Measurements from ENCODE around the gene PRPF19. TPM values are rescaled to one million over a fixed set of nuclear protein-coding genes. Genes with fewer than 3 reads are reported as not detected.
A peak's percentile ranks its signal among the peaks of the same experiment; 100 is the strongest.

Gene PRPF19
- total RNA-seq, 1 donor from 2014 or later: 61.9 TPM

DNA sequence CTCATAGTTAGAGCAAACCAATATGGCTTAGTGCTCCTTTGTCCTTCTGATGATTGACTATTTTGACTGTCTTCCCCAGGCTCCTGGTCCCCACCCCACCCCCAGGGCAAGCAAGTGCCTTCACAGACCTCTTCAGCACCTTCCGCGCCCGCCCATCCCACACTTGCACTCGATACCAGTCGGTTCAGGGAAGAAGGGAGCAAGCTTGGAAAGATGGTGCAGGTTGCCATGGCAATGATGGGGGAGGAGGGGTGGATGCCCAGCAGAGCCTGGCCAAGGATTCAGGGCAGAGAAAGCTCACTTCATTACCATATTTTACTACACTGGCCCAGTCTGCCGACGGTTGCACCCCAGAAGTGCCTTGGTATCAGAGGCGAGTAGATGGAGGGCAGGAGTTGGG is 20.1 kb upstream of the PRPF19 start:
- no peak overlapping the region for H3K4me3 ChIP-seq (ENCODE audit: insufficient read depth, low read depth, low read length)
- TF ChIP-seq EZH2 (IDR thresholded peaks at IDR 0.05; ENCODE audit: insufficient read depth, low read length): no peak
- DNase-seq (ENCODE audit: low read depth) (no peak), FAIRE-seq (no peak)
- H3K9me3 ChIP-seq (ENCODE audit: insufficient read depth, low read depth, low read length): no peaks in the 10 kb centered on the region
- Mint-ChIP-seq H3K27me3 (ENCODE audit: low read depth, unreplicated experiment) (no peaks in the 10 kb centered on the region), H3K27ac (ENCODE audit: unreplicated experiment) (no peak overlapping the region), H3K9me3 (ENCODE audit: unreplicated experiment) (peaks cover 1% of the 10 kb centered on the region), H3K4me3 (ENCODE audit: unreplicated experiment) (no peak overlapping the region), H3K36me3 (ENCODE audit: low read depth, unreplicated experiment) (peaks cover 28% of the 10 kb centered on the region), H3K4me1 (ENCODE audit: low read depth, unreplicated experiment) (peaks cover 8% of the 10 kb centered on the region)
- peaks cover 24% of the 10 kb centered on the region for H4K20me1 ChIP-seq (ENCODE audit: insufficient read depth, low read length)
- peaks cover 4% of the 10 kb centered on the region for H3K79me2 ChIP-seq (ENCODE audit: insufficient read depth, low read length)
- H3K4me2 ChIP-seq (ENCODE audit: low read length): no peak overlapping the region
- H2AFZ ChIP-seq (ENCODE audit: low read depth, low read length): no peak overlapping the region
- H3K27me3 ChIP-seq (ENCODE audit: insufficient read depth, low read length): no peaks in the 10 kb centered on the region
- H3K4me1 ChIP-seq (ENCODE audit: insufficient read depth, low read length): peaks cover 19% of the 10 kb centered on the region
- H3K9ac ChIP-seq (ENCODE audit: low read length): no peak overlapping the region
- no peak overlapping the region for H3K27ac ChIP-seq (ENCODE audit: low read depth, low read length)
- H3K36me3 ChIP-seq (ENCODE audit: insufficient read depth, low read length): peaks cover 4% of the 10 kb centered on the region

DNA sequence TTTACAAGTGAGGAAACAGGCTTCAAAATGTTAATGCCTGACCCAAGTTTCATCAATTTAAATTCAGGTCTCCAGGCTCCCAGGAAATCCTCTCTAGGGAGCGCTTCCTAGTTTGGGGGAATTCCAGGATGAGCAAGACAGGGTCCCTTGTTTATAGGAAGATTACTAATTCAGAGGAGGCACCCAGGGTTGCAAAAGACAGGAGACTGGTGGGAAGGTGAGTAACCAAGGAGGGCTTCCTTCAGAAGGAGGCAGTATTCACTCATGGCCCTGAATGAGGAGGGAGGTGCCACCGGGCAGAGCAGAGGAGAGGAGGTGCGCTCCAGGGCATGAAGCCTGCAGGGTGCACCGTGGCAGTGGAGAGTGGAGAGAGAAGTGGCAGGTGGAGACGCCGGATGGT is 19.5 kb upstream of the PRPF19 start:
- peak overlapping the region; percentile 95 for H3K4me2 ChIP-seq (ENCODE audit: low read length)
- H3K27me3 ChIP-seq (ENCODE audit: insufficient read depth, low read length): no peaks in the 10 kb centered on the region
- no peaks in the 10 kb centered on the region for H3K27me3 Mint-ChIP-seq (ENCODE audit: low read depth, unreplicated experiment)
- H3K27ac Mint-ChIP-seq (ENCODE audit: unreplicated experiment): peak overlapping the region; percentile 36
- H3K9ac ChIP-seq (ENCODE audit: low read length): no peak overlapping the region
- DNase-seq (ENCODE audit: low read depth) (peak; percentile 30), FAIRE-seq (no peak)
- H3K79me2 ChIP-seq (ENCODE audit: insufficient read depth, low read length): peaks cover 4% of the 10 kb centered on the region
- no peak overlapping the region for H3K27ac ChIP-seq (ENCODE audit: low read depth, low read length)
- H4K20me1 ChIP-seq (ENCODE audit: insufficient read depth, low read length): peaks cover 24% of the 10 kb centered on the region
- H3K36me3 ChIP-seq (ENCODE audit: insufficient read depth, low read length): peaks cover 7% of the 10 kb centered on the region
- peak overlapping the region; percentile 86 for H3K4me3 Mint-ChIP-seq (ENCODE audit: unreplicated experiment)
- TF ChIP-seq, protein P1, sequence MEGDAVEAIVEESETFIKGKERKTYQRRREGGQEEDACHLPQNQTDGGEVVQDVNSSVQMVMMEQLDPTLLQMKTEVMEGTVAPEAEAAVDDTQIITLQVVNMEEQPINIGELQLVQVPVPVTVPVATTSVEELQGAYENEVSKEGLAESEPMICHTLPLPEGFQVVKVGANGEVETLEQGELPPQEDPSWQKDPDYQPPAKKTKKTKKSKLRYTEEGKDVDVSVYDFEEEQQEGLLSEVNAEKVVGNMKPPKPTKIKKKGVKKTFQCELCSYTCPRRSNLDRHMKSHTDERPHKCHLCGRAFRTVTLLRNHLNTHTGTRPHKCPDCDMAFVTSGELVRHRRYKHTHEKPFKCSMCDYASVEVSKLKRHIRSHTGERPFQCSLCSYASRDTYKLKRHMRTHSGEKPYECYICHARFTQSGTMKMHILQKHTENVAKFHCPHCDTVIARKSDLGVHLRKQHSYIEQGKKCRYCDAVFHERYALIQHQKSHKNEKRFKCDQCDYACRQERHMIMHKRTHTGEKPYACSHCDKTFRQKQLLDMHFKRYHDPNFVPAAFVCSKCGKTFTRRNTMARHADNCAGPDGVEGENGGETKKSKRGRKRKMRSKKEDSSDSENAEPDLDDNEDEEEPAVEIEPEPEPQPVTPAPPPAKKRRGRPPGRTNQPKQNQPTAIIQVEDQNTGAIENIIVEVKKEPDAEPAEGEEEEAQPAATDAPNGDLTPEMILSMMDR (IDR thresholded peaks at IDR 0.05; ENCODE audit: insufficient read depth, low read depth, low read length): no peak
- no peak for TF ChIP-seq EZH2 (IDR thresholded peaks at IDR 0.05; ENCODE audit: insufficient read depth, low read length)
- peaks cover 28% of the 10 kb centered on the region for H3K36me3 Mint-ChIP-seq (ENCODE audit: low read depth, unreplicated experiment)
- H3K4me1 Mint-ChIP-seq (ENCODE audit: low read depth, unreplicated experiment): peaks cover 8% of the 10 kb centered on the region
- H3K4me1 ChIP-seq (ENCODE audit: insufficient read depth, low read length): peaks cover 19% of the 10 kb centered on the region
- no peak overlapping the region for H3K4me3 ChIP-seq (ENCODE audit: insufficient read depth, low read depth, low read length)
- no peak overlapping the region for H2AFZ ChIP-seq (ENCODE audit: low read depth, low read length)
- H3K9me3 Mint-ChIP-seq (ENCODE audit: unreplicated experiment): peaks cover 1% of the 10 kb centered on the region
- no peaks in the 10 kb centered on the region for H3K9me3 ChIP-seq (ENCODE audit: insufficient read depth, low read depth, low read length)

DNA sequence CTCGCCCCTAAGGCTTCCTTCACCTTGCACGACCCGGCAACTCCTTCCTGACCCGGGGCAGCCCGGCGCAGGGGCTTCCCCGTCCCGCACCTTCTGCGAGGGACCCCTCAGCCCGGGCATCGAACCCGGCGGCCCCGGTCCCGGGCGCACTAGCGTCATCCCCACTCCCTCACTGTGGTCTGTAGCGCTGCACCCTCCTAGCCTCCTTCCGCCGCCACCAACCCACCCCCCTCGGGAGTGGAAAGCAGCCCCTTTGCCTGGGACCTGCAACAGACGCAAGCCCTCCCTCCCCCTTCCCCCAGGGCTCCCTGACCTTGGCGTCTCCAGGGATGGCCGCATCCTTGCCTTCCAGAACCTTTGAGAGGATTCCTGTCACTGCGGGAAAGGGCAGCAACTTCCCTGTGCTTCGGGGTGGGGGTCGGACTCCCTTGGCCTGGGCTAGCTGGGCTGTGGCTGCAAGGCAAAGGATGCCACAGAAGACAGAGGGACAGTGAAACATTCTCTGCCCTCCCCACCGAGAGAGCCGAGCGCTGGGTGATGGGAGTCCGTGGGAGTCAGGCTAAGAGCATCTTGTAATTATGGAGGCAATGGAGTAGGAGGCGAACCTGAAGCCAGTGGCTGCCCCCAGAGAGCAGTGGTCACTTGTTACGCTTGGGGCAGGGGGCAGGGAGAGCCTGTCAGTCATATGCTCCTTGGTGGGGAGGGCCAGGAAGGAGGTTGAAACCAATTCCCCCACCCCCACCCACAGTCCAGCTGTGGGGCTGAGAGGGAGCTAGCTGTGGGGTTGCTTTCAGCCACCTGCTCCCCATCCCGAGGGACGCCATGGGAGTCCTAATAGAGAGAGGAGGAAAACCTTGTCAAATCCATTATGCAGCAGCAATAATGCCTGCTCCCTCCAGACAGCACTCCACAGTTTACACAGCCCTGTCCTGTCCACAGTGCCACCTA is 18.8 kb upstream of the PRPF19 start:
- no peak for FAIRE-seq
- Histone ChIP-seq H3K9me3 (ENCODE audit: insufficient read depth, low read depth, low read length) (no peaks in the 10 kb centered on the region), H4K20me1 (ENCODE audit: insufficient read depth, low read length) (peaks cover 27% of the 10 kb centered on the region), H3K79me2 (ENCODE audit: insufficient read depth, low read length) (peaks cover 8% of the 10 kb centered on the region), H3K9ac (ENCODE audit: low read length) (peak overlapping the region; percentile 83), H3K4me3 (ENCODE audit: insufficient read depth, low read depth, low read length) (peak overlapping the region; percentile 67), H3K27me3 (ENCODE audit: insufficient read depth, low read length) (no peaks in the 10 kb centered on the region), H2AFZ (ENCODE audit: low read depth, low read length) (peak overlapping the region; percentile 57), H3K4me1 (ENCODE audit: insufficient read depth, low read length) (peaks cover 19% of the 10 kb centered on the region), H3K4me2 (ENCODE audit: low read length) (peak overlapping the region; percentile 95), H3K36me3 (ENCODE audit: insufficient read depth, low read length) (peaks cover 12% of the 10 kb centered on the region), H3K27ac (ENCODE audit: low read depth, low read length) (no peak overlapping the region)
- Mint-ChIP-seq H3K9me3 (ENCODE audit: unreplicated experiment) (peaks cover 1% of the 10 kb centered on the region), H3K27ac (ENCODE audit: unreplicated experiment) (peak overlapping the region; percentile 58), H3K4me1 (ENCODE audit: low read depth, unreplicated experiment) (peaks cover 8% of the 10 kb centered on the region), H3K36me3 (ENCODE audit: low read depth, unreplicated experiment) (peaks cover 27% of the 10 kb centered on the region), H3K27me3 (ENCODE audit: low read depth, unreplicated experiment) (no peaks in the 10 kb centered on the region), H3K4me3 (ENCODE audit: unreplicated experiment) (peak overlapping the region; percentile 86)
- no peak for TF ChIP-seq EZH2 (IDR thresholded peaks at IDR 0.05; ENCODE audit: insufficient read depth, low read length)
- TF ChIP-seq, protein P1 (IDR thresholded peaks at IDR 0.05; ENCODE audit: insufficient read depth, low read depth, low read length): no peak
- DNase-seq (ENCODE audit: low read depth): no peak

All from astrocyte (in vitro differentiated cells and primary cell).